A549 (cell line): Measurements from ENCODE around the gene SSTR3. TPM values are rescaled to one million over a fixed set of nuclear protein-coding genes. Genes with fewer than 3 reads are reported as not detected.

Experiments
- ATAC-seq, 2 experiments: fragments of 200-7000 bp in 1 of 2; fragments of >200 bp in 1 of 2; cut with Nextera tagmentation in 1 of 2; cut with Tn5 transposase in 1 of 2; 3 replicates each; pipeline versions ENCODE4 v1.8.0 to v1.9.1; 2018 to 2020; ENCODE audit warnings: mild to moderate bottlenecking in 1 of 2, moderate library complexity in 1 of 2
- CTCF ChIA-PET: fragments of 300-600 bp; sonication (Branson Sonifier 250); formaldehyde crosslinking; extraction: SDS; loops from one replicate; lab custom pipeline; 2021; ENCODE audit warnings: antibody characterized with exemption, inconsistent platforms; lab: Yijun Ruan, JAX
- POLR2A ChIA-PET: fragments of 350-600 bp; formaldehyde crosslinking; extraction: SDS; loops from one replicate; lab custom pipeline; 2021; ENCODE audit warnings: antibody characterized with exemption, inconsistent platforms; lab: Yijun Ruan, JAX
- DNase-seq, 2 experiments: peaks; one replicate each; pipeline versions ENCODE4 v3.0.0 to v3.0.0-alpha.2; 2011 to 2016; ENCODE audit warnings: low read depth in 1 of 2, low spot score in 1 of 2
- FAIRE-seq: peaks from 2 replicates; lab custom pipeline; 2011; peaks lifted over from hg19 to GRCh38; lab: Jason Lieb, UNC
- H3K27ac ChIP-seq, 2 experiments: fragments of >200 bp; sonication (Bioruptor Twin); formaldehyde crosslinking; 3 replicates each; pipeline ENCODE4 v1.5.1; 2016 to 2017
- H3K4me1 ChIP-seq: fragments of >200 bp; sonication (Bioruptor Twin); formaldehyde crosslinking; 3 replicates; pipeline ENCODE4 v1.6.1; 2016
- H3K4me2 ChIP-seq: fragments of >200 bp; sonication (Bioruptor Twin); formaldehyde crosslinking; 3 replicates; pipeline ENCODE4 v1.6.1; 2016
- H3K4me3 ChIP-seq: fragments of >200 bp; sonication (Bioruptor Twin); formaldehyde crosslinking; 3 replicates; pipeline ENCODE4 v1.5.1; 2016
- H3K9me3 ChIP-seq: fragments of >200 bp; sonication (Bioruptor Twin); formaldehyde crosslinking; 3 replicates; pipeline ENCODE4 v1.6.1; 2016
- BHLHE40 ChIP-seq: IDR thresholded peaks from 2 replicates; pipeline ENCODE4 v1.6.1; 2012; ENCODE audit warnings: low read depth, low read length, inconsistent platforms
- CTCF ChIP-seq: fragments of >200 bp; sonication (Bioruptor Twin); formaldehyde crosslinking; IDR thresholded peaks from 3 replicates; pipeline ENCODE4 v1.5.1; 2016
- EHMT2 ChIP-seq: fragments of 200-600 bp; sonication (generic); IDR thresholded peaks from 2 replicates; pipeline ENCODE4 v1.6.1; 2016; ENCODE audit warnings: antibody characterized with exemption, low read depth, mild to moderate bottlenecking, moderate library complexity
- ESRRA ChIP-seq: fragments of 150-350 bp; IDR thresholded peaks from 2 replicates; pipeline ENCODE4 v1.6.1; 2014; ENCODE audit warnings: mild to moderate bottlenecking, low read length, borderline replicate concordance
- FOSL2 ChIP-seq, 2 experiments: fragments of 450-650 bp in 1 of 2; fragments of >200 bp in 1 of 2; sonication (Bioruptor Twin) in 1 of 2; formaldehyde crosslinking; IDR thresholded peaks; 2 replicates each; pipeline versions ENCODE4 v1.5.0 to v1.6.1; 2016 to 2020; ENCODE audit warnings: mild to moderate bottlenecking in 1 of 2, moderate library complexity in 1 of 2
- GATA3 ChIP-seq: IDR thresholded peaks from 2 replicates; pipeline ENCODE4 v1.6.1; 2012; ENCODE audit warnings: borderline replicate concordance
- HEYL ChIP-seq: fragments of 250-450 bp; sonication (Bioruptor Pico); IDR thresholded peaks from 2 replicates; pipeline ENCODE4 v1.8.0; 2021; ENCODE audit warnings: mild to moderate bottlenecking, moderate library complexity
- HOXA7 ChIP-seq: fragments of 250-450 bp; sonication (Bioruptor Pico); IDR thresholded peaks from 2 replicates; pipeline ENCODE4 v1.5.0; 2020; ENCODE audit warnings: mild to moderate bottlenecking, moderate library complexity
- HOXB13 ChIP-seq: fragments of 250-450 bp; sonication (Bioruptor Pico); IDR thresholded peaks from 2 replicates; pipeline ENCODE4 v1.5.0; 2020; ENCODE audit warnings: low read depth, mild to moderate bottlenecking, moderate library complexity
- HOXB5 ChIP-seq: fragments of 250-450 bp; sonication (Bioruptor Pico); IDR thresholded peaks from 2 replicates; pipeline ENCODE4 v1.5.0; 2020; ENCODE audit warnings: mild to moderate bottlenecking, moderate library complexity
- JUN ChIP-seq, 2 experiments: fragments of >200 bp; sonication (Bioruptor Twin); formaldehyde crosslinking; IDR thresholded peaks; 2 replicates in 1 of 2; 3 replicates in 1 of 2; pipeline ENCODE4 v1.6.1; 2016 to 2017
- KDM1A ChIP-seq: fragments of 200-600 bp; sonication (generic); IDR thresholded peaks from 2 replicates; pipeline ENCODE4 v1.6.1; 2016; ENCODE audit warnings: low read depth, mild to moderate bottlenecking
- KDM5A ChIP-seq: fragments of 200-600 bp; sonication (generic); IDR thresholded peaks from 2 replicates; pipeline ENCODE4 v1.6.1; 2016; ENCODE audit warnings: antibody characterized with exemption, mild to moderate bottlenecking
- MAFK ChIP-seq: fragments of 450-650 bp; IDR thresholded peaks from 2 replicates; pipeline ENCODE4 v1.6.1; 2014; ENCODE audit not compliant: partially characterized antibody
- MAX ChIP-seq: IDR thresholded peaks from 2 replicates; pipeline ENCODE4 v1.6.1; 2012
- MAZ ChIP-seq: fragments of 150-350 bp; IDR thresholded peaks from 2 replicates; pipeline ENCODE4 v1.6.1; 2014; ENCODE audit warnings: antibody characterized with exemption, low read depth, low read length, borderline replicate concordance
- MYC ChIP-seq: IDR thresholded peaks from 2 replicates; pipeline ENCODE4 v1.6.1; 2012; ENCODE audit warnings: mild to moderate bottlenecking, inconsistent platforms, low read length, improper control_type of control experiment, borderline replicate concordance
- NPAS2 ChIP-seq: fragments of 250-450 bp; sonication (Bioruptor Pico); IDR thresholded peaks from 2 replicates; pipeline ENCODE4 v1.8.0; 2022; ENCODE audit warnings: mild to moderate bottlenecking, moderate library complexity, borderline replicate concordance
- NR3C1 ChIP-seq: fragments of >200 bp; sonication (Bioruptor Twin); formaldehyde crosslinking; IDR thresholded peaks from 3 replicates; pipeline ENCODE4 v1.6.1; 2017
- POLR2AphosphoS2 ChIP-seq: conservative IDR thresholded peaks from 2 replicates; pipeline ENCODE4 v1.6.1; 2012; ENCODE audit warnings: low read length, improper control_type of control experiment, inconsistent platforms
- RAD21 ChIP-seq, 2 experiments: fragments of >200 bp in 1 of 2; sonication (Bioruptor Twin) in 1 of 2; formaldehyde crosslinking in 1 of 2; IDR thresholded peaks in 1 of 2; conservative IDR thresholded peaks in 1 of 2; 2 replicates in 1 of 2; 3 replicates in 1 of 2; pipeline ENCODE4 v1.6.1; 2012 to 2018; ENCODE audit warnings: inconsistent platforms in 1 of 2
- TFCP2L1 ChIP-seq: fragments of 250-450 bp; sonication (Bioruptor Pico); IDR thresholded peaks from 2 replicates; pipeline ENCODE4 v1.5.0; 2021; ENCODE audit warnings: mild to moderate bottlenecking
- TP53 ChIP-seq: fragments of 250-450 bp; sonication (Bioruptor Pico); IDR thresholded peaks from 2 replicates; pipeline ENCODE4 v1.5.0; 2021; ENCODE audit warnings: mild to moderate bottlenecking, moderate library complexity
- ZC3H11A ChIP-seq: fragments of 450-650 bp; IDR thresholded peaks from 2 replicates; pipeline ENCODE4 v1.6.1; 2014; ENCODE audit warnings: antibody characterized with exemption, mild to moderate bottlenecking
- ZNF302 ChIP-seq: fragments of 250-450 bp; sonication (Bioruptor Pico); IDR thresholded peaks from 2 replicates; pipeline ENCODE4 v1.9.0; 2021; ENCODE audit warnings: inconsistent platforms, mild to moderate bottlenecking, moderate library complexity
- ZSCAN20 ChIP-seq: fragments of 250-450 bp; sonication (Bioruptor Pico); IDR thresholded peaks from 2 replicates; pipeline ENCODE4 v1.8.0; 2022; ENCODE audit warnings: mild to moderate bottlenecking, moderate library complexity
- whole genome bisulfite sequencing: methylation state at CpG from one replicate; pipeline ENCODE4 v1.1.6; 2017; ENCODE audit errors: missing lambda C conversion rate; 5-methylcytosine and 5-hydroxymethylcytosine counted together
- polyA plus RNA-seq, 4 experiments: library from polyadenylated mRNA; depleted of rRNA in 3 of 4; stranded (reverse); fragments of >200 nt; fragmentation: RNase III in 1 of 4; extraction: RNeasy Plus Mini Kit Qiagen cat#74134 plus additional on column Dnase treatment in 1 of 4; gene quantifications; 2 replicates in 3 of 4; 3 replicates in 1 of 4; pipeline ENCODE4 v1.2.3, GENCODE V29; 2011 to 2017

The SSTR3 gene
- polyA plus RNA-seq, 2 of the 4 experiments (the other 2 are of a cell fraction): not detected

- TF ChIP-seq KDM5A: no peak
- TF ChIP-seq, all 56 proteins: peak for 0
Measured at GRCh38 chr22:37258753-37259401, 46.6 kb upstream of the SSTR3 start (continued).

DNA sequence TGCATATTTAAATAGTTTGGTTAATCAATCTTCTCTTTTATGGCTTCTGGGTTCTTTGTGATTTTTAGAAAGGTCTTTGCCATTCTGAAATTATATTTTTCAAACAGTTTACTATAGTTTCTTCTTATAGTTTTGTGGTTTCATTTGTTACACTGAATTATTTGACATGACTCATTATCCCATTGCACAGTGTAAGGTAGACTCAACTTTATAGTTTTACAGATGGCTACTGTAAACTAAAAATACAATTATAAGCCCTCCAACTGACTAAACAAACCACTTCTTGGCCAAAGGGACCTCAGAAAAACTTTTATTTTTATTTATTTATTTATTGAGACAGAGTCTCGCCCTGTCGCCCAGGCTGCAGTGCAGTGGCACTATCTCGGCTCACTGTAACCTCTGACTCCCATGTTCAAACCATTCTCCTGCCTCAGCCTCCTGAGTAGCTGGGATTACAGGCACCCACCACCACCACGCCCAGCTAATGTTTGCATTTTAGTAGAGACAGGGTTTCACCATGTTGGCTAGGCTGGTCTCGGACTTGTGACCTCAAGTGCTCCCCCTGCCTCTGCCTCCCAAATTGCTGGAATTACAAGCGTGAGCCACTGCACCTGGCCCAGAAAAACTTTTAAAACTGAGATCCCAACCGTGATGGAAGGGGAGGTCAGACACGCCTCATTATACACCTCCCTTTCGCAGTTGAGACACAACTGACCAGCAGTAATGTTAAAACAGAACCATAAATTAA lies 45.9 kb upstream of the SSTR3 start:
- DNase-seq (no peak), ATAC-seq (no peak), FAIRE-seq (no peak)
- H3K4me3 ChIP-seq: no peak overlapping the region
- TF ChIP-seq ZSCAN20: no peak
- no peak for TF ChIP-seq HOXB5 (CRISPR knock-in tag)
- no peak for TF ChIP-seq ZC3H11A
- no peak for TF ChIP-seq MAFK
- TF ChIP-seq NR3C1: no peak
- TF ChIP-seq GATA3: no peak
- no peak for TF ChIP-seq HOXB13 (CRISPR knock-in tag)
- no peak for TF ChIP-seq EHMT2
- no peak for TF ChIP-seq TFCP2L1
- TF ChIP-seq FOSL2 (IDR thresholded peaks at IDR 0.05): no peak
- no peak for TF ChIP-seq FOSL2 (CRISPR knock-in tag; IDR thresholded peaks at IDR 0.05)
- no peak for TF ChIP-seq HOXA7 (CRISPR knock-in tag)
- no peak for TF ChIP-seq JUN (IDR thresholded peaks at IDR 0.05)
- TF ChIP-seq MAZ: no peak
- TF ChIP-seq HEYL (CRISPR knock-in tag): no peak
- TF ChIP-seq MAX: no peak
- TF ChIP-seq MYC: no peak
- H3K4me1 ChIP-seq: peaks cover 41% of the 10 kb centered on the region
- 84% methylated on average over 9 of the region's 9 CpGs for WGBS
- ChIA-PET POLR2A (no interaction called here), CTCF (interaction anchor here (1.4 to 5.0 kb wide), 9 partner anchors 12 to 309 kb away, joined by 4 to 55 read pairs (median 27); partner anchors contain the start of gene RAC2)
- H3K9me3 ChIP-seq: no peaks in the 10 kb centered on the region; the same call in 2 of the 3 replicates
- H3K4me2 ChIP-seq: no peak overlapping the region
- peak overlapping the region in 1 of 2 experiments; percentile 28; a peak in 1 of 6 replicates for H3K27ac ChIP-seq

GRCh38 chr22:37256075-37256726 lies 43.9 kb upstream of the SSTR3 start:
- Histone ChIP-seq H3K4me1 (peaks cover 41% of the 10 kb centered on the region), H3K9me3 (no peaks in the 10 kb centered on the region), H3K4me3 (no peak overlapping the region), H3K4me2 (peak overlapping the region; percentile 40)
- POLR2A ChIA-PET: no interaction called here
- no peak for TF ChIP-seq FOSL2 (IDR thresholded peaks at IDR 0.05)
- TF ChIP-seq FOSL2 (CRISPR knock-in tag; IDR thresholded peaks at IDR 0.05): no peak
- no peak for TF ChIP-seq ESRRA
- TF ChIP-seq POLR2AphosphoS2: no peak
- no peak for TF ChIP-seq NPAS2 (CRISPR knock-in tag)
- TF ChIP-seq ZNF302 (CRISPR knock-in tag): no peak
- no peak for TF ChIP-seq ZC3H11A
- TF ChIP-seq KDM1A: no peak
- TF ChIP-seq RAD21 (conservative IDR thresholded peaks at IDR 0.05 in 1 of 2, IDR thresholded peaks at IDR 0.05 in 1 of 2): no peak
- TF ChIP-seq BHLHE40: no peak
- TF ChIP-seq TP53 (CRISPR knock-in tag): no peak
- no peak for TF ChIP-seq CTCF
- TF ChIP-seq, all 56 proteins: peak for 0
- no peak for ATAC-seq
- no peak for DNase-seq
- CTCF ChIA-PET: interaction anchor here (0.8 to 1.8 kb wide), 3 partner anchors 31 to 172 kb away, joined by 3 to 6 read pairs (median 5); no protein-coding TSS in a partner anchor
- no peak for FAIRE-seq
- WGBS: 42% methylated on average over 10 of the region's 10 CpGs
- peak overlapping the region in 1 of 2 experiments; percentile 67; a peak in 3 of 6 replicates for H3K27ac ChIP-seq
